ENCODE results near the gene OR10H1.
A peak's percentile ranks its signal among the peaks of the same experiment; 100 is the strongest.
"Not testable (repeated sequence)": the region's sequence is repeated elsewhere in the genome, so short reads cannot be mapped to it uniquely, and the experiment has no call there.

The OR10H1 gene

GRCh38 chr19:15815306-15815705 lies at the start of gene OR10H1:
Gene OR10H1, minus strand, starts transcription at chr19:15815664. Its CDS starts 7,627 bp downstream, at chr19:15808037.
- DNase-seq = no peak

GRCh38 chr19:15864824-15865223 lies 49.4 kb upstream of the OR10H1 start:
- DNase-seq = no peak

GRCh38 chr19:15863272-15863671 lies 47.8 kb upstream of the OR10H1 start:
- no peak for DNase-seq

- no peak for DNase-seq
Measured at GRCh38 chr19:15862444-15862843, 47.0 kb upstream of the OR10H1 start.

GRCh38 chr19:15860522-15860921 lies 45.1 kb upstream of the OR10H1 start:
- DNase-seq = no peak

GRCh38 chr19:15859187-15859586 lies 43.7 kb upstream of the OR10H1 start:
- DNase-seq = no peak

GRCh38 chr19:15850385-15850784 lies 34.9 kb upstream of the OR10H1 start:
- no peak for DNase-seq

GRCh38 chr19:15846923-15847322 lies 31.5 kb upstream of the OR10H1 start:
- DNase-seq = no peak

- not testable (repeated sequence) for DNase-seq
Measured at GRCh38 chr19:15843894-15844222, 28.4 kb upstream of the OR10H1 start.

GRCh38 chr19:15843203-15843893 lies 27.9 kb upstream of the OR10H1 start:
- DNase-seq = no peak

GRCh38 chr19:15841875-15842569 lies 26.6 kb upstream of the OR10H1 start:
- DNase-seq = peak in 1 of 2 donors; percentile 22

GRCh38 chr19:15840833-15841232 lies 25.4 kb upstream of the OR10H1 start:
- no peak for DNase-seq

- DNase-seq = not testable (repeated sequence)
Measured at GRCh38 chr19:15839888-15840287, 24.4 kb upstream of the OR10H1 start.

GRCh38 chr19:15838351-15838750 lies 22.9 kb upstream of the OR10H1 start:
- no peak for DNase-seq

- no peak for DNase-seq
Measured at GRCh38 chr19:15837221-15837731, 21.8 kb upstream of the OR10H1 start.

- peak; percentile 94 to 96 for DNase-seq
Measured at GRCh38 chr19:15836330-15837220, 21.1 kb upstream of the OR10H1 start.

GRCh38 chr19:15835565-15836329 lies 20.3 kb upstream of the OR10H1 start:
- peak; percentile 22 to 43 for DNase-seq

- not testable (repeated sequence) for DNase-seq
Measured at GRCh38 chr19:15834232-15834631, 18.8 kb upstream of the OR10H1 start.

GRCh38 chr19:15831626-15832025 lies 16.2 kb upstream of the OR10H1 start:
- no peak for DNase-seq

- no peak for DNase-seq
Measured at GRCh38 chr19:15829786-15830185, 14.3 kb upstream of the OR10H1 start.

- no peak for DNase-seq
Measured at GRCh38 chr19:15829306-15829698, 13.8 kb upstream of the OR10H1 start.

- DNase-seq = not testable (repeated sequence)
Measured at GRCh38 chr19:15828611-15829305, 13.3 kb upstream of the OR10H1 start.
